ENCODE data around the gene CYB561D1. TPM values are rescaled to one million over a fixed set of nuclear protein-coding genes. Genes with fewer than 3 reads are reported as not detected.

Gene CYB561D1
- total RNA-seq, 1 experiment from 2014 or later, result 4.5 TPM

GRCh38 chr1:109477821-109478220 is 16.1 kb upstream of the CYB561D1 start:
- DNase-seq (ENCODE audit: low read depth, low spot score), result peak; percentile 35
- in situ Hi-C loops (cut with HindIII; ENCODE audit: low pct_unique_long_range_greater_than_20kb, low sequenced_read_pairs), result no loop called here

GRCh38 chr1:109478806-109479205 is 15.1 kb upstream of the CYB561D1 start:
- DNase-seq (ENCODE audit: low read depth, low spot score), result no peak
- in situ Hi-C loops (cut with HindIII; ENCODE audit: low pct_unique_long_range_greater_than_20kb, low sequenced_read_pairs), result no loop called here

- in situ Hi-C loops (cut with HindIII; ENCODE audit: low pct_unique_long_range_greater_than_20kb, low sequenced_read_pairs), result no loop called here
- DNase-seq (ENCODE audit: low read depth, low spot score), result no peak
Observed at GRCh38 chr1:109479311-109479710, 14.6 kb upstream of the CYB561D1 start.

- in situ Hi-C loops (cut with HindIII; ENCODE audit: low pct_unique_long_range_greater_than_20kb, low sequenced_read_pairs), result no loop called here
- DNase-seq (ENCODE audit: low read depth, low spot score), result no peak
Observed at GRCh38 chr1:109479901-109480300, 14.0 kb upstream of the CYB561D1 start.

GRCh38 chr1:109481646-109482045 is 12.2 kb upstream of the CYB561D1 start:
- in situ Hi-C loops (cut with HindIII; ENCODE audit: low pct_unique_long_range_greater_than_20kb, low sequenced_read_pairs), result no loop called here
- no peak for DNase-seq (ENCODE audit: low read depth, low spot score)

- DNase-seq (ENCODE audit: low read depth, low spot score), result no peak
- in situ Hi-C loops (cut with HindIII; ENCODE audit: low pct_unique_long_range_greater_than_20kb, low sequenced_read_pairs), result no loop called here
Observed at GRCh38 chr1:109482242-109482641, 11.7 kb upstream of the CYB561D1 start.

- in situ Hi-C loops (cut with HindIII; ENCODE audit: low pct_unique_long_range_greater_than_20kb, low sequenced_read_pairs), result no loop called here
- DNase-seq (ENCODE audit: low read depth, low spot score), result peak; percentile 11
Observed at GRCh38 chr1:109482791-109483671, 10.9 kb upstream of the CYB561D1 start.

- in situ Hi-C loops (cut with HindIII; ENCODE audit: low pct_unique_long_range_greater_than_20kb, low sequenced_read_pairs), result no loop called here
Observed at GRCh38 chr1:109483672-109484518, 10.0 kb upstream of the CYB561D1 start, which contains the start of gene ATXN7L2. Gene ATXN7L2, plus strand, starts transcription at chr1:109483905. Its CDS starts 49 bp downstream, at chr1:109483954.

GRCh38 chr1:109484519-109484975 is 9.3 kb upstream of the CYB561D1 start:
- no peak for DNase-seq (ENCODE audit: low read depth, low spot score)
- in situ Hi-C loops (cut with HindIII; ENCODE audit: low pct_unique_long_range_greater_than_20kb, low sequenced_read_pairs), result no loop called here

More at GRCh38 chr1:109483672-109484518, 10.0 kb upstream of the CYB561D1 start, which contains the start of gene ATXN7L2:
- DNase-seq (ENCODE audit: low read depth, low spot score), result peak; percentile 89

- in situ Hi-C loops (cut with HindIII; ENCODE audit: low pct_unique_long_range_greater_than_20kb, low sequenced_read_pairs), result no loop called here
- DNase-seq (ENCODE audit: low read depth, low spot score), result no peak
Observed at GRCh38 chr1:109485001-109485400, 8.9 kb upstream of the CYB561D1 start.

- DNase-seq (ENCODE audit: low read depth, low spot score), result no peak
- in situ Hi-C loops (cut with HindIII; ENCODE audit: low pct_unique_long_range_greater_than_20kb, low sequenced_read_pairs), result no loop called here
Observed at GRCh38 chr1:109487261-109487660, 6.6 kb upstream of the CYB561D1 start.

GRCh38 chr1:109488201-109488600 is 5.7 kb upstream of the CYB561D1 start:
- in situ Hi-C loops (cut with HindIII; ENCODE audit: low pct_unique_long_range_greater_than_20kb, low sequenced_read_pairs), result no loop called here
- DNase-seq (ENCODE audit: low read depth, low spot score), result peak; percentile 45

- in situ Hi-C loops (cut with HindIII; ENCODE audit: low pct_unique_long_range_greater_than_20kb, low sequenced_read_pairs), result no loop called here
- no peak for DNase-seq (ENCODE audit: low read depth, low spot score)
Observed at GRCh38 chr1:109488696-109489095, 5.2 kb upstream of the CYB561D1 start.

GRCh38 chr1:109490029-109490933 is 3.6 kb upstream of the CYB561D1 start:
- DNase-seq (ENCODE audit: low read depth, low spot score), result peak; percentile 73
- in situ Hi-C loops (cut with HindIII; ENCODE audit: low pct_unique_long_range_greater_than_20kb, low sequenced_read_pairs), result no loop called here

- DNase-seq (ENCODE audit: low read depth, low spot score), result no peak
- in situ Hi-C loops (cut with HindIII; ENCODE audit: low pct_unique_long_range_greater_than_20kb, low sequenced_read_pairs), result no loop called here
Observed at GRCh38 chr1:109490934-109491302, 3.0 kb upstream of the CYB561D1 start.

GRCh38 chr1:109491372-109491771 is 2.5 kb upstream of the CYB561D1 start:
- no peak for DNase-seq (ENCODE audit: low read depth, low spot score)
- in situ Hi-C loops (cut with HindIII; ENCODE audit: low pct_unique_long_range_greater_than_20kb, low sequenced_read_pairs), result no loop called here

- DNase-seq (ENCODE audit: low read depth, low spot score), result no peak
- in situ Hi-C loops (cut with HindIII; ENCODE audit: low pct_unique_long_range_greater_than_20kb, low sequenced_read_pairs), result no loop called here
Observed at GRCh38 chr1:109492779-109493178, 1.1 kb upstream of the CYB561D1 start.
